Skeletal muscle tissue (tissue), 4 donors: ENCODE measurements around the gene ACAA1. TPM values are rescaled to one million over a fixed set of nuclear protein-coding genes. Genes with fewer than 3 reads are reported as not detected.

Experiments
- H3K27ac ChIP-seq: one replicate; pipeline ENCODE4 v1.7.0; 2013; ENCODE audit warnings: mild to moderate bottlenecking, low read depth, low read length, inconsistent platforms
- H3K27me3 ChIP-seq, 3 donors: one replicate each; pipeline ENCODE4 v1.7.0; 2013; ENCODE audit warnings: low read length in 3 of 3; ENCODE audit not compliant: control insufficient read depth in 3 of 3, insufficient read depth in 3 of 3
- H3K36me3 ChIP-seq, 3 donors: one replicate each; pipeline ENCODE4 v1.7.0; 2013; ENCODE audit warnings: low read length in 3 of 3; ENCODE audit not compliant: control insufficient read depth in 3 of 3, insufficient read depth in 3 of 3
- H3K4me1 ChIP-seq, 3 donors: one replicate each; pipeline ENCODE4 v1.7.0; 2013; ENCODE audit warnings: low read length in 3 of 3, mild to moderate bottlenecking in 3 of 3; ENCODE audit not compliant: control insufficient read depth in 3 of 3, insufficient read depth in 3 of 3
- H3K4me3 ChIP-seq, 3 donors: one replicate each; pipeline ENCODE4 v1.7.0; 2013; ENCODE audit warnings: low read length in 3 of 3
- H3K9ac ChIP-seq, 3 donors: one replicate each; pipeline ENCODE4 v1.7.0; 2013; ENCODE audit warnings: low read length in 3 of 3, mild to moderate bottlenecking in 3 of 3, moderate library complexity in 2 of 3, low read depth in 1 of 3
- H3K9me3 ChIP-seq, 3 donors: one replicate each; pipeline ENCODE4 v1.7.0; 2013; ENCODE audit warnings: low read length in 3 of 3; ENCODE audit not compliant: control insufficient read depth in 3 of 3
- total RNA-seq: library from RNA; depleted of rRNA; stranded (reverse); fragments of >200 nt; gene quantifications from one replicate; pipeline ENCODE4 v1.2.3, GENCODE V29; 2014
- donor health status: Osteomylitis.

Gene ACAA1
- total RNA-seq, 1 donor from 2014 or later, result 21.9 TPM

GRCh38 chr3:38128303-38128655, 8.6 kb downstream of the ACAA1 start:
- H3K9me3 ChIP-seq, result no peaks in the 10 kb centered on the region
- no peak overlapping the region for H3K4me3 ChIP-seq
- no peaks in the 10 kb centered on the region for H3K27me3 ChIP-seq
- H3K27ac ChIP-seq, result no peak overlapping the region
- peaks cover 73 to 86% (median 81%) of the 10 kb centered on the region in 3 donors for H3K36me3 ChIP-seq
- H3K9ac ChIP-seq, result no peak overlapping the region
- peaks cover 0 to 8% (median 3%) of the 10 kb centered on the region in 3 donors for H3K4me1 ChIP-seq

DNA sequence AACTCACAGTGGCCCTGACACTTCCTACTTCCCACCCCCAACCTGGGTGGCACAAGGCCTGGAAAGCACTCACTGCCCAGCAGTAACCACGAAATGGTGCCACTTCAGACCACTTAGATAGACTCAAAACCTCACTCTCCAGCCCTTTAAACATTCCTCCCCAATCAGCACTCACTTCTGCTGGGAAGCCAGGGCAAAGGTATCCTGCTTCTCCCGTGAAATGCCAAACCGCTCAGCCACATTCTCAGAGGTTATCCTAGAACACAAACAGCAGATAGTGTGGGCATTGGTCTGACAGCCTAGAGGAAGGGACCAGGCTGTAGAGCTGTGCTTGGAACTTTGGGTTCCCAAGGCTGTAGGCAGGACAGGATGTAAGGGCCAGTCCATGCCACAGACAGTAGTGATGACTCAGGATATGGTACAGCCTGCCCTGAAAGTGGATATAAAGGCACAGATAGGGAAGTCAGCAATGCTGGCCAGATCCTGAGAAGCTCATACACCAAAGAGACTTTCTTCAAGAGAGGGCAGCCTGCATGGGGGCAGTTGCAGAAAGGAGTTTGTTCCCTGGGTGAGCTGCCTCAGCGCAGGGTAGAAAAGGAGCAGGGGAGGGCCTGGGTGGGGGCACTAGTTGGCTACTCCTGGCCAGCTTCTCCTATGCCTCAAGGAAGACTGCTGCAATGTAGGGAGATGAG, 9.2 kb downstream of the ACAA1 start:
- Histone ChIP-seq H3K9ac (no peak overlapping the region), H3K36me3 (peaks cover 73 to 88% (median 80%) of the 10 kb centered on the region in 3 donors), H3K4me3 (no peak overlapping the region), H3K27ac (no peak overlapping the region), H3K4me1 (peaks cover 0 to 8% (median 3%) of the 10 kb centered on the region in 3 donors), H3K27me3 (no peaks in the 10 kb centered on the region), H3K9me3 (no peaks in the 10 kb centered on the region)

GRCh38 chr3:38126121-38126892, 10.6 kb downstream of the ACAA1 start:
- no peaks in the 10 kb centered on the region for H3K27me3 ChIP-seq
- H3K9me3 ChIP-seq, result no peaks in the 10 kb centered on the region
- no peak overlapping the region for H3K9ac ChIP-seq
- peaks cover 78 to 88% (median 81%) of the 10 kb centered on the region in 3 donors for H3K36me3 ChIP-seq
- H3K27ac ChIP-seq, result no peak overlapping the region
- H3K4me1 ChIP-seq, result peaks cover 0 to 8% (median 3%) of the 10 kb centered on the region in 3 donors
- H3K4me3 ChIP-seq, result no peak overlapping the region

DNA sequence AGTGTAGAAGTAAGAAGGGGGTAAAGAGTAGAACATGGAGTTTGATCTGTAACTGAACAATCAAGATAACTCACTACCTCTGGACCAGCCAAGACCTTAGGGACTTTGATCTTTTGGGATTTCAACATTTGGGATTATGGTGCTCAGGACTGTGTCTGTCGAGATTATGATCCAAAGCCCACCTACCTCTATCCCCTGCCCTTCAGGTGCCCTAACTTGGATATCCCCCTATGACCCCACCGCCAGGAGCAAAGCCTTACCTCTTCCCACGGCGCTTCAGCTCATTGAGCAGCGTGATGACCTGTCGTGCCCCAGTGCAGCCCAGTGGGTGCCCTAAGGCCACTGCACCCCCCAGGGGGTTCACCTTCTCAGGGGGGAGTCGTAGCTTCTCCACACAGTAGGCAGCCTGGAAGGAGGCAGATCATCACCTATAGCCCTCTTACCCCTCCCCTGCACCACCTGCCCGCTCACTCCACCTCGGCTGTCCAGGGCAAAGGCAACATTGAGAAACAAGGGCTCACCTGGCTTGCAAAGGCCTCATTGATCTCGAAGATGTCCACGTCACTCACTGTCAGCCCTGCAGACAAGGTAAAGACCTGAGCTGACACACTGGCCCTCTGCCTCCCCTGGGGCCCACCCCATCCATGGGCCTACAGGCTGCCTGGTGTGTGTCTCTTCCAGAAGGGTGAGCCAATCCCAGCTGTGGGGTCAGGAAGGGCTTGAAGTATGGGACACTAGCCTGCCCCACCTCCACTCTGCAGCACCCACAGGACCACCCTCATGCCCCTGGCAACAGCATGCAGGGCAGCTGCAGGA, 11.4 kb downstream of the ACAA1 start:
- no peaks in the 10 kb centered on the region for H3K9me3 ChIP-seq
- H3K4me1 ChIP-seq, result peaks cover 0 to 3% (median 0%) of the 10 kb centered on the region in 3 donors
- no peak overlapping the region for H3K9ac ChIP-seq
- H3K27ac ChIP-seq, result no peak overlapping the region
- no peaks in the 10 kb centered on the region for H3K27me3 ChIP-seq
- no peak overlapping the region for H3K4me3 ChIP-seq
- H3K36me3 ChIP-seq, result peaks cover 81 to 88% (median 82%) of the 10 kb centered on the region in 3 donors

DNA sequence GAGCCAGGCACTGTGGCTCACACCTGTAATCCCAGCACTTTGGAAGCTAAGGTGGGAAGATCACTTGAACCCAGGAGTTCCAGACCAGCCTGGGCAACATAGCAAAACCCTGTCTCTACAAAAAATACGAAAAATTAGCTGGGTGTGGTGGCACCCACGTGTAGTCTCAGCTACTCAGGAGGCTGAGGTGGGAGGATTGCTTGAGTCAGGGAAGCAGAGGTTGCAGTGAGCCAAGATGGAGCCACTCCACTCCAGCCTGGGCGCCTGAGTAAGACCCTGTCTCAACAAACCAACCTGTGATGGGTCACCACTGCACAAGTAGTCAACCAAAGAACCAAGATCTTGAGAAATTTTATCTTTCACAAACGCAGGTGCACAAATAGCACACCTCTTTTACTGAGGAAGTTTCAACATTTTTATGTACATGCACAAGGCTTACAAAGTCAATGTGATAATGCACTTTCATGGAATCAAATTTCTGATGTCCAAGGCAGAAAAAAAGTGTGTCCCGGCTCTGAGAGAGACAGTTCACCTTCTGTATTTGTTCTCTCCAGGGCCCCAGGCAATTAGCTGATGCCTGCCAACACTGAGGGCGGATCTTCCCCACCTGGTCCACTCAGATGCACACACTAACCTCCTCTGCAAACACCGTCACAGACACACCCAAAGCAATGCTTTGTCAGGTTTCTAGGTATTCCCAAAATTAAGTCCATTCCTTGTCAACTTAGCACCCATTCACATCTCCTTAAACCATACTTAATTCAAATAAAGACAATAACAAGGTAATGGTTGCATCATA, 12.4 kb downstream of the ACAA1 start:
- Histone ChIP-seq H3K4me3 (no peak overlapping the region), H3K4me1 (no peaks in the 10 kb centered on the region), H3K9ac (no peak overlapping the region), H3K9me3 (no peaks in the 10 kb centered on the region), H3K36me3 (peaks cover 80 to 86% (median 84%) of the 10 kb centered on the region in 3 donors), H3K27ac (no peak overlapping the region), H3K27me3 (no peaks in the 10 kb centered on the region)

DNA sequence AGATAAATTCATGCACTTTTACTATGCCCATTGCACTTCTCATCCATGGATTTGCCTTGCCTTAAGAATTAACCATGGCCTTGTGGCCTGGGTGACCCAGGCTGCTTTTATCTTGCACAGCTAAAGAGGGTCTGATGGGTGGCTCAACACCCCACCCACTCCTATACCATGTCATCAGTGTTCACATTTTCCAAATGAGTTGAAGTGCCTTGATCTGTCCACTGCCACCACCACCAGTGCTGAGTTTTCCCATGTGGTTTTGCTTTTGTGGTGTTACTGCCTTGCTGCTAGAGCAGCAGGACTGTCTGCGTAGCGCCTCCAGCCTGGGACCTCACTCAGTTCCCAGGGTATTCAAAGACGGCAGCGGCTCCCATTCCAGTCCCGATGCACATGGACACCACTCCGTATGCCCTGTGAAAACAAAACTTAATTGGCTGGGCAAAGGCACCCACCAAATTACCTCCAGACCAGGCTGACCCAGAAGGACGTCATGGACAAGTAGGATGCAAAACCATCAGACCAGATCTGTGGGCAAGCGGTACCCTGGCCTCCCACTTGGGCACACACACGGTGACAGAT, 14.1 kb downstream of the ACAA1 start:
- no peaks in the 10 kb centered on the region for H3K9me3 ChIP-seq
- no peak overlapping the region for H3K4me3 ChIP-seq
- H3K9ac ChIP-seq, result no peak overlapping the region
- H3K27ac ChIP-seq, result no peak overlapping the region
- no peaks in the 10 kb centered on the region for H3K27me3 ChIP-seq
- peaks cover 69 to 72% (median 72%) of the 10 kb centered on the region in 3 donors for H3K36me3 ChIP-seq
- peaks cover 0 to 4% (median 4%) of the 10 kb centered on the region in 3 donors for H3K4me1 ChIP-seq

DNA sequence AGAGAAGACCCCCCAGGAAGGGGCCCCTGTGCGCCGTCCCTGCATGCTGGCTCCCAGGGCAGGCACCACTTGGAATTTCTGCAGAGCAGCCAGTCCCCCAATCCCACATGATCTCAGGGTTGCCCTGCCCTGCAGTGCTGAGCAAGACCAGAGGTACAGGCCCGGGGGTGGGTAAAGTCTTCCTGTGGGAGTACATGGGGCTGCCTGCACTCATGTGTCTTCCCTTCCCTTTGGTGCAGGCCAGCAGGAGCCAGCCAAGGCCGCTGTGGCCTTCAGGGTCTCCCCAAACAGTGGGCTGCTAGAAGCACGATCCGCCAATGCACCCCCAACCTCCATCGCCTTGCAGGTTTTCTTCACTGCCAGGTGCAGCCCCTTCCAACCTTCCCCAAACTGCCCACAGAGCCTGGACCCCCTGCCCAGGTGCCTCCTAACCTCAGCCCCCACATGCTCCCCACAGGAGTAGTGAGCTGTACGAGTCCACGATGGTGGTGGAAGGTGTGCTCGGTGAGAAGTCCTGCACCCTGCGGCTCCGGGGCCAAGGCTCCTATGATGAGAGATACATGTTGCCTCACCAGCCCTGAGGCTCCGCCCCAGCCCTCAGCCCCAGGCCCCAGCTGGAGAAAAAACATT, 15.0 kb downstream of the ACAA1 start:
- H3K27ac ChIP-seq, result no peak overlapping the region
- no peak overlapping the region for H3K4me3 ChIP-seq
- H3K27me3 ChIP-seq, result no peaks in the 10 kb centered on the region
- peaks cover 0 to 11% (median 10%) of the 10 kb centered on the region in 3 donors for H3K4me1 ChIP-seq
- peaks cover 60 to 64% (median 63%) of the 10 kb centered on the region in 3 donors for H3K36me3 ChIP-seq
- no peak overlapping the region for H3K9ac ChIP-seq
- H3K9me3 ChIP-seq, result no peaks in the 10 kb centered on the region

DNA sequence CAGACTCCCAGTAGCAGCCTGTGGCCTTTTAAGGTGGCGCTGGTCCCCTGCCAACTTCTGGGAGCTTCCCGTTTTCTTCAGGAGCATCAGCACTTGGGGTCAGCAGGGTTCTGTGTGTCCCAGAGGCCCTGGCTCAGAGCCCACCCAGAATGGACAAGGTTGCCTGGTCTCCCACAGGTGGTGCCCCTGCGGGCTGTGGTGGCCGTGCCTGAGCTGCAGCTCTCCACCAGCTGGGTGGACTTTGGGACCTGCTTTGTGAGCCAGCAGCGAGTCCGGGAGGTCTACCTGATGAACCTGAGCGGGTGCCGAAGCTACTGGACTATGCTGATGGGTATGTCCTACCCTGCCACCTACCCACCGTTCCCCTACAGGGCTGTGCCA, 15.5 kb downstream of the ACAA1 start:
- H3K27me3 ChIP-seq, result no peaks in the 10 kb centered on the region
- peaks cover 56 to 58% (median 58%) of the 10 kb centered on the region in 3 donors for H3K36me3 ChIP-seq
- H3K9ac ChIP-seq, result no peak overlapping the region
- peaks cover 0 to 14% (median 10%) of the 10 kb centered on the region in 3 donors for H3K4me1 ChIP-seq
- no peak overlapping the region for H3K27ac ChIP-seq
- H3K4me3 ChIP-seq, result no peak overlapping the region
- H3K9me3 ChIP-seq, result no peaks in the 10 kb centered on the region
